PC-9 (cell line): ENCODE data around the gene PDE11A. TPM values are rescaled to one million over a fixed set of nuclear protein-coding genes. Genes with fewer than 3 reads are reported as not detected.

Experiments used
- BruUV-seq: library from RNA; stranded (reverse); fragments of 400-500 nt; replicated peaks from 2 replicates; lab custom pipeline; 2021; lab: Mats Ljungman, UMichigan
- CTCF ChIA-PET: fragments of 300-600 bp; sonication (Branson Sonifier 250); formaldehyde crosslinking; loops from one replicate; lab custom pipeline; 2022; ENCODE audit warnings: antibody characterized with exemption; lab: Charles Lee
- POLR2A ChIA-PET: fragments of 300-600 bp; sonication (Branson Sonifier 250); formaldehyde crosslinking; loops from one replicate; lab custom pipeline; 2022; ENCODE audit warnings: antibody characterized with exemption; ENCODE audit not compliant: unreplicated experiment; lab: Charles Lee
- DNase-seq, 2 experiments: peaks; one replicate each; pipeline versions ENCODE4 v3.0.0 to v3.0.0-alpha.2; 2015 to 2022; ENCODE audit warnings: mixed read lengths in 1 of 2
- H2AFZ ChIP-seq: fragments of 200-600 bp; sonication (generic); 2 replicates; pipeline ENCODE4 v1.8.1; 2017; ENCODE audit warnings: antibody characterized with exemption
- H3F3A ChIP-seq: fragments of 200-600 bp; sonication (generic); 2 replicates; pipeline ENCODE4 v1.8.1; 2017; ENCODE audit warnings: antibody characterized with exemption, mild to moderate bottlenecking, low read depth; ENCODE audit not compliant: insufficient read depth
- H3K27ac ChIP-seq: fragments of 200-600 bp; sonication (generic); 2 replicates; pipeline ENCODE4 v1.6.1; 2016; ENCODE audit warnings: mixed run types
- H3K27me3 ChIP-seq: fragments of 200-600 bp; sonication (generic); 2 replicates; pipeline ENCODE4 v1.6.1; 2016; ENCODE audit warnings: low read depth, mixed run types; ENCODE audit not compliant: insufficient read depth
- H3K36me3 ChIP-seq: fragments of 200-600 bp; sonication (generic); 2 replicates; pipeline ENCODE4 v1.6.1; 2016; ENCODE audit warnings: low read depth, mixed run types
- H3K4me1 ChIP-seq: fragments of 200-600 bp; sonication (generic); replicated peaks from 2 replicates; pipeline ENCODE4 v1.6.1; 2016; ENCODE audit warnings: mixed run types; ENCODE audit not compliant: insufficient read depth
- H3K4me2 ChIP-seq: fragments of 200-600 bp; sonication (generic); 2 replicates; pipeline ENCODE4 v1.6.1; 2017; ENCODE audit warnings: mixed run types
- H3K4me3 ChIP-seq: fragments of 200-600 bp; sonication (generic); 2 replicates; pipeline ENCODE4 v1.6.1; 2016; ENCODE audit warnings: mixed run types
- H3K79me2 ChIP-seq: fragments of 200-600 bp; sonication (generic); 2 replicates; pipeline ENCODE4 v1.6.1; 2017; ENCODE audit warnings: low read depth, mixed run types
- H3K9me2 ChIP-seq: fragments of 200-600 bp; sonication (generic); 2 replicates; pipeline ENCODE4 v1.8.1; 2017; ENCODE audit warnings: mild to moderate bottlenecking; ENCODE audit not compliant: insufficient read depth
- H3K9me3 ChIP-seq: fragments of 200-600 bp; sonication (generic); 2 replicates; pipeline ENCODE4 v1.8.1; 2016; ENCODE audit warnings: low read depth; ENCODE audit not compliant: insufficient read depth
- H4K20me1 ChIP-seq: fragments of 200-600 bp; sonication (generic); 2 replicates; pipeline ENCODE4 v1.8.1; 2017; ENCODE audit not compliant: insufficient read depth
- EZH2 ChIP-seq: fragments of 200-600 bp; sonication (generic); IDR thresholded peaks from 2 replicates; pipeline ENCODE4 v1.8.0; 2017; ENCODE audit warnings: antibody characterized with exemption, low read depth
- intact Hi-C: fragments of 100-400 bp; cut with micrococcal nuclease; formaldehyde crosslinking; loops from one replicate; pipeline ENCODE4 v1.10.0; 2022; ENCODE audit not compliant: unreplicated experiment
- total RNA-seq: library from RNA; stranded (reverse); gene quantifications from 2 replicates; pipeline ENCODE4 v1.2.3, GENCODE V29; 2021
- TF ChIP-seq, protein P1 (sequence below): fragments of 200-600 bp; sonication (generic); conservative IDR thresholded peaks from 2 replicates; pipeline ENCODE4 v1.6.1; 2017; ENCODE audit warnings: mixed run types, antibody characterized with exemption, mild to moderate bottlenecking, moderate library complexity

PDE11A gene
- total RNA-seq, 1 experiment from 2014 or later = 1.4 TPM

- intact Hi-C loops = no loop called here
- Histone ChIP-seq H4K20me1 (no peaks in the 10 kb centered on the region), H3K4me2 (no peak overlapping the region), H3K9me3 (no peaks in the 10 kb centered on the region), H3K79me2 (no peaks in the 10 kb centered on the region), H3K36me3 (no peaks in the 10 kb centered on the region), H3K27me3 (no peaks in the 10 kb centered on the region), H2AFZ (no peak overlapping the region), H3F3A (no peaks in the 10 kb centered on the region), H3K9me2 (no peaks in the 10 kb centered on the region), H3K27ac (no peak overlapping the region), H3K4me3 (no peak overlapping the region), H3K4me1 (no peaks in the 10 kb centered on the region)
- POLR2A ChIA-PET = no interaction called here
- no TSS peak for BruUV-seq
- DNase-seq = no peak
- no peak for TF ChIP-seq EZH2
- TF ChIP-seq, protein P1, sequence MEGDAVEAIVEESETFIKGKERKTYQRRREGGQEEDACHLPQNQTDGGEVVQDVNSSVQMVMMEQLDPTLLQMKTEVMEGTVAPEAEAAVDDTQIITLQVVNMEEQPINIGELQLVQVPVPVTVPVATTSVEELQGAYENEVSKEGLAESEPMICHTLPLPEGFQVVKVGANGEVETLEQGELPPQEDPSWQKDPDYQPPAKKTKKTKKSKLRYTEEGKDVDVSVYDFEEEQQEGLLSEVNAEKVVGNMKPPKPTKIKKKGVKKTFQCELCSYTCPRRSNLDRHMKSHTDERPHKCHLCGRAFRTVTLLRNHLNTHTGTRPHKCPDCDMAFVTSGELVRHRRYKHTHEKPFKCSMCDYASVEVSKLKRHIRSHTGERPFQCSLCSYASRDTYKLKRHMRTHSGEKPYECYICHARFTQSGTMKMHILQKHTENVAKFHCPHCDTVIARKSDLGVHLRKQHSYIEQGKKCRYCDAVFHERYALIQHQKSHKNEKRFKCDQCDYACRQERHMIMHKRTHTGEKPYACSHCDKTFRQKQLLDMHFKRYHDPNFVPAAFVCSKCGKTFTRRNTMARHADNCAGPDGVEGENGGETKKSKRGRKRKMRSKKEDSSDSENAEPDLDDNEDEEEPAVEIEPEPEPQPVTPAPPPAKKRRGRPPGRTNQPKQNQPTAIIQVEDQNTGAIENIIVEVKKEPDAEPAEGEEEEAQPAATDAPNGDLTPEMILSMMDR = no peak
- CTCF ChIA-PET = no interaction called here
These were observed 66.8 kb downstream of the PDE11A start for GRCh38 chr2:178005756-178006155.

- H3F3A ChIP-seq = no peaks in the 10 kb centered on the region
- no peak overlapping the region for H3K4me3 ChIP-seq
- no peak for DNase-seq
- no peak overlapping the region for H3K27ac ChIP-seq
- no peaks in the 10 kb centered on the region for H3K27me3 ChIP-seq
- H2AFZ ChIP-seq = no peak overlapping the region
- no peaks in the 10 kb centered on the region for H3K9me2 ChIP-seq
- ChIA-PET POLR2A (interaction anchor here (0.7 kb wide), 1 partner anchor 17 kb away, joined by 7 read pairs; no protein-coding TSS in a partner anchor), CTCF (no interaction called here)
- H3K79me2 ChIP-seq = no peaks in the 10 kb centered on the region
- no peaks in the 10 kb centered on the region for H3K4me1 ChIP-seq
- no peak for TF ChIP-seq EZH2
- TF ChIP-seq, protein P1 = no peak
- H4K20me1 ChIP-seq = no peaks in the 10 kb centered on the region
- H3K4me2 ChIP-seq = no peak overlapping the region
- H3K9me3 ChIP-seq = no peaks in the 10 kb centered on the region
- no peaks in the 10 kb centered on the region for H3K36me3 ChIP-seq
- no TSS peak for BruUV-seq
- intact Hi-C loops = no loop called here
These were observed 70.5 kb downstream of the PDE11A start for GRCh38 chr2:178002038-178002437.

DNA sequence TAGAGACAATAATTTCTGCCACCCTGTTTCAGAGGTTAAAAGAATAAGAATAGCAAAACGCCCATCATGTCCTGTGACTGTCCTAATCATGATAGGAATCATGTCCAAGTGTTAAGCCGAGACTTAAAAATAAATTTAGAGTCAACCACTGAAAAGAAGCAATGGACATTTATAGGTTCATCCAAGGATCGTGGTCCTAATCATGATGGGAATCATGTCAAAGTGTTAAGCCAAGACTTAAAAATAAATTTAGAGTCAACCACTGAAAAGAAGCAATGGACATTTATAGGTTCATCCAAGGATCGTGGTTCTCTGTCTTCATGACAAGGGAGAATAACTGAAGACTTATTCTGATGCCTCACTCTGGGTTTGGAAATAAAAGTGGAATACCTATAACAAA is 73.6 kb downstream of the PDE11A start:
- H3K9me3 ChIP-seq = no peaks in the 10 kb centered on the region; the same call in 1 of the 2 replicates
- H3K4me1 ChIP-seq = no peaks in the 10 kb centered on the region
- H2AFZ ChIP-seq = no peak overlapping the region
- H3K4me2 ChIP-seq = no peak overlapping the region
- H4K20me1 ChIP-seq = no peaks in the 10 kb centered on the region
- no peak overlapping the region for H3K27ac ChIP-seq
- no peaks in the 10 kb centered on the region for H3F3A ChIP-seq
- no TSS peak for BruUV-seq
- intact Hi-C loops = no loop called here
- ChIA-PET POLR2A (no interaction called here), CTCF (no interaction called here)
- no peak for DNase-seq
- no peaks in the 10 kb centered on the region for H3K36me3 ChIP-seq
- TF ChIP-seq, protein P1 = no peak
- no peak for TF ChIP-seq EZH2
- no peaks in the 10 kb centered on the region for H3K79me2 ChIP-seq
- no peaks in the 10 kb centered on the region for H3K9me2 ChIP-seq
- no peaks in the 10 kb centered on the region for H3K27me3 ChIP-seq
- H3K4me3 ChIP-seq = no peak overlapping the region
